Gastroesophageal sphincter (tissue), 4 donors: ENCODE results near the gene GABRD. TPM values are rescaled to one million over a fixed set of nuclear protein-coding genes. Genes with fewer than 3 reads are reported as not detected.

Experiments
- ATAC-seq: fragments of 150-250 bp; one replicate; pipeline ENCODE4 v1.9.1; 2016; ENCODE audit warnings: mild to moderate bottlenecking, moderate library complexity
- H3K27ac ChIP-seq, 4 donors: fragments of 200-600 bp; sonication (generic) in 3 of 4; 1 replicate in 3 of 4; 2 replicates in 1 of 4; pipeline ENCODE4 v1.5.1; 2016 to 2019
- H3K27me3 ChIP-seq: fragments of 200-600 bp; sonication (generic); one replicate; pipeline ENCODE4 v1.5.1; 2019
- H3K36me3 ChIP-seq, 2 donors: fragments of 200-600 bp; sonication (generic); one replicate each; pipeline ENCODE4 v1.5.1; 2019; ENCODE audit warnings: control low read depth in 1 of 2
- H3K4me1 ChIP-seq, 3 donors: fragments of 200-600 bp; sonication (generic); 1 replicate in 2 of 3; 2 replicates in 1 of 3; pipeline ENCODE4 v1.5.1; 2016 to 2019; ENCODE audit warnings: control low read depth in 2 of 3
- H3K4me3 ChIP-seq, 2 donors: fragments of 200-600 bp; sonication (generic); one replicate each; pipeline ENCODE4 v1.5.1; 2019; ENCODE audit warnings: mild to moderate bottlenecking in 1 of 2, moderate library complexity in 1 of 2
- H3K9me3 ChIP-seq, 3 donors: fragments of 200-600 bp; sonication (generic); one replicate each; pipeline ENCODE4 v1.5.1; 2017 to 2019; ENCODE audit warnings: control low read depth in 2 of 3
- EP300 ChIP-seq: sonication (generic); formaldehyde crosslinking; IDR thresholded peaks from one replicate; pipeline ENCODE4 v1.6.1; 2017; ENCODE audit warnings: antibody characterized with exemption, mild to moderate bottlenecking
- POLR2A ChIP-seq, 2 donors: fragments of 450-650 bp; IDR thresholded peaks; one replicate each; pipeline ENCODE4 v1.6.1; 2017; ENCODE audit warnings: antibody characterized with exemption in 2 of 2, mild to moderate bottlenecking in 2 of 2, moderate library complexity in 1 of 2
- POLR2AphosphoS5 ChIP-seq: sonication (generic); formaldehyde crosslinking; IDR thresholded peaks from one replicate; pipeline ENCODE4 v1.6.1; 2017; ENCODE audit warnings: antibody characterized with exemption
- WGBS, 2 donors: methylation state at CpG; one replicate each; pipeline ENCODE4 v1.1.5; 2018; ENCODE audit warnings: low coverage in 1 of 2; 5-methylcytosine and 5-hydroxymethylcytosine counted together
- total RNA-seq, 4 donors: library from RNA; depleted of rRNA; stranded (reverse); fragments of >200 nt; gene quantifications; one replicate each; pipeline ENCODE4 v1.1.0, GENCODE V29; 2016
- TF ChIP-seq, protein P1 (sequence below), 4 experiments: fragments of 200-600 bp in 2 of 4; fragments of 450-650 bp in 2 of 4; sonication (generic) in 1 of 4; IDR thresholded peaks; one replicate each; pipeline ENCODE4 v1.5.1; 2017 to 2019; ENCODE audit warnings: antibody characterized with exemption in 4 of 4, mild to moderate bottlenecking in 2 of 4, moderate library complexity in 2 of 4

The GABRD gene
- total RNA-seq, 4 donors from 2014 or later, result 0.73 TPM; not detected in 3

GRCh38 chr1:2055911-2056575 lies 36.9 kb downstream of the GABRD start:
- H3K27ac ChIP-seq, result no peak overlapping the region
- H3K9me3 ChIP-seq, result no peaks in the 10 kb centered on the region
- no peaks in the 10 kb centered on the region for H3K36me3 ChIP-seq
- H3K27me3 ChIP-seq, result peaks cover 34% of the 10 kb centered on the region
- H3K4me3 ChIP-seq, result no peak overlapping the region
- WGBS, 2 donors, result 80 to 88% methylated on average over 1 to 7 of the region's 29 CpGs
- ATAC-seq, result no peak
- peaks cover 0 to 3% (median 0%) of the 10 kb centered on the region in 3 donors for H3K4me1 ChIP-seq
- no peak for TF ChIP-seq POLR2A (IDR thresholded peaks at IDR 0.05)

- Histone ChIP-seq H3K4me1 (no peaks in the 10 kb centered on the region), H3K9me3 (no peaks in the 10 kb centered on the region), H3K27ac (no peak overlapping the region), H3K4me3 (no peak overlapping the region), H3K36me3 (no peaks in the 10 kb centered on the region), H3K27me3 (peaks cover 34% of the 10 kb centered on the region)
- TF ChIP-seq, protein P1, sequence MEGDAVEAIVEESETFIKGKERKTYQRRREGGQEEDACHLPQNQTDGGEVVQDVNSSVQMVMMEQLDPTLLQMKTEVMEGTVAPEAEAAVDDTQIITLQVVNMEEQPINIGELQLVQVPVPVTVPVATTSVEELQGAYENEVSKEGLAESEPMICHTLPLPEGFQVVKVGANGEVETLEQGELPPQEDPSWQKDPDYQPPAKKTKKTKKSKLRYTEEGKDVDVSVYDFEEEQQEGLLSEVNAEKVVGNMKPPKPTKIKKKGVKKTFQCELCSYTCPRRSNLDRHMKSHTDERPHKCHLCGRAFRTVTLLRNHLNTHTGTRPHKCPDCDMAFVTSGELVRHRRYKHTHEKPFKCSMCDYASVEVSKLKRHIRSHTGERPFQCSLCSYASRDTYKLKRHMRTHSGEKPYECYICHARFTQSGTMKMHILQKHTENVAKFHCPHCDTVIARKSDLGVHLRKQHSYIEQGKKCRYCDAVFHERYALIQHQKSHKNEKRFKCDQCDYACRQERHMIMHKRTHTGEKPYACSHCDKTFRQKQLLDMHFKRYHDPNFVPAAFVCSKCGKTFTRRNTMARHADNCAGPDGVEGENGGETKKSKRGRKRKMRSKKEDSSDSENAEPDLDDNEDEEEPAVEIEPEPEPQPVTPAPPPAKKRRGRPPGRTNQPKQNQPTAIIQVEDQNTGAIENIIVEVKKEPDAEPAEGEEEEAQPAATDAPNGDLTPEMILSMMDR (IDR thresholded peaks at IDR 0.05), result no peak
- TF ChIP-seq EP300, result no peak
- TF ChIP-seq POLR2A (IDR thresholded peaks at IDR 0.05), result no peak
- 90% methylated on average over 15 of the region's 25 CpGs; no CpG with 5 or more reads in 1 of the 2 donors for WGBS, 2 donors
- no peak for ATAC-seq
These were observed 37.9 kb downstream of the GABRD start for GRCh38 chr1:2056955-2057590.

GRCh38 chr1:2059290-2059953 lies 40.3 kb downstream of the GABRD start:
- H3K27ac ChIP-seq, result no peak overlapping the region
- 81 to 96% methylated on average over 9 to 12 of the region's 35 CpGs for WGBS, 2 donors

DNA sequence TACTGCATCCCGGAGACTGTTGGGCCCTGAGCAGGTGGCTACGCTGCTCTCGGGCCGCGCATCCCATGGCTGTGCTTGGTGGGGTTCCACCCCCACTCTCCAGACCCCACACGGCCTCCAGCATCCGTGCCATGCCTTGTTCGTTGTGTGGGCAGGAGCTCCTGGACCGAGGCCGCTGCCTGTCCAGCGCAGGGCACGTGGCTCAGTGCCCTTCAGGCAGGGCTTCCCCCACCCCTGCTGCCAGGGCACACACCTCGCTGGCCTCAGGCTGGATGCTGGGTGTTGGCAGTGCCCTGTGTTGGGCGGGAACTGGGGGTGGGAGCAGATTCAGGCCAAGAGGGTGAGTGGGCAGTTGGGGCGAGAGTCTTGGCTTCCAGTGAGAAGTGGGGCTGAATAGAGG lies 40.9 kb downstream of the GABRD start:
- no peaks in the 10 kb centered on the region for H3K36me3 ChIP-seq
- TF ChIP-seq POLR2AphosphoS5, result no peak
- TF ChIP-seq, protein P1 (IDR thresholded peaks at IDR 0.05), result no peak
- ATAC-seq, result no peak

More at GRCh38 chr1:2059290-2059953, 40.3 kb downstream of the GABRD start:
- H3K4me1 ChIP-seq, result no peaks in the 10 kb centered on the region
- H3K36me3 ChIP-seq, result no peaks in the 10 kb centered on the region
- TF ChIP-seq, protein P1 (IDR thresholded peaks at IDR 0.05), result no peak
- no peak for TF ChIP-seq POLR2AphosphoS5
- TF ChIP-seq POLR2A (IDR thresholded peaks at IDR 0.05), result no peak
- TF ChIP-seq EP300, result no peak
- H3K9me3 ChIP-seq, result peaks cover 0 to 2% (median 0%) of the 10 kb centered on the region in 3 donors
- peaks cover 21% of the 10 kb centered on the region for H3K27me3 ChIP-seq
- no peak overlapping the region for H3K4me3 ChIP-seq
- ATAC-seq, result no peak

GRCh38 chr1:2060535-2060934 lies 41.4 kb downstream of the GABRD start:
- 50% methylated on average over 2 of the region's 23 CpGs; no CpG with 5 or more reads in 1 of the 2 donors for WGBS, 2 donors
- no peak for ATAC-seq
- H3K4me1 ChIP-seq, result no peaks in the 10 kb centered on the region
- H3K36me3 ChIP-seq, result no peaks in the 10 kb centered on the region
- TF ChIP-seq, protein P1 (IDR thresholded peaks at IDR 0.05), result no peak
- TF ChIP-seq POLR2A (IDR thresholded peaks at IDR 0.05) (no peak), POLR2AphosphoS5 (no peak), EP300 (no peak)
- H3K9me3 ChIP-seq, result peaks cover 0 to 12% (median 0%) of the 10 kb centered on the region in 3 donors
- no peak overlapping the region for H3K27ac ChIP-seq
- H3K4me3 ChIP-seq, result no peak overlapping the region
- H3K27me3 ChIP-seq, result peaks cover 21% of the 10 kb centered on the region

More for the DNA sequence above, 40.9 kb downstream of the GABRD start:
- no peaks in the 10 kb centered on the region for H3K4me1 ChIP-seq
- H3K27ac ChIP-seq, result no peak overlapping the region
- peaks cover 0 to 8% (median 0%) of the 10 kb centered on the region in 3 donors for H3K9me3 ChIP-seq
- WGBS, 2 donors, result no CpG with 5 or more reads among the region's 15 CpGs
- H3K4me3 ChIP-seq, result no peak overlapping the region
- peaks cover 21% of the 10 kb centered on the region for H3K27me3 ChIP-seq
